Hematopoietic multipotent progenitor cell treated with erythropoietin and hydrocortisone succinate and interleukin-3 and kit ligand, for 15 days (in vitro differentiated cells): ENCODE measurements around the gene TRABD2A.

ENCODE experiments used
- DNase-seq: peaks from one replicate; pipeline ENCODE4 v3.0.0-alpha.2; 2015; ENCODE audit warnings: low spot score

The TRABD2A gene

DNA sequence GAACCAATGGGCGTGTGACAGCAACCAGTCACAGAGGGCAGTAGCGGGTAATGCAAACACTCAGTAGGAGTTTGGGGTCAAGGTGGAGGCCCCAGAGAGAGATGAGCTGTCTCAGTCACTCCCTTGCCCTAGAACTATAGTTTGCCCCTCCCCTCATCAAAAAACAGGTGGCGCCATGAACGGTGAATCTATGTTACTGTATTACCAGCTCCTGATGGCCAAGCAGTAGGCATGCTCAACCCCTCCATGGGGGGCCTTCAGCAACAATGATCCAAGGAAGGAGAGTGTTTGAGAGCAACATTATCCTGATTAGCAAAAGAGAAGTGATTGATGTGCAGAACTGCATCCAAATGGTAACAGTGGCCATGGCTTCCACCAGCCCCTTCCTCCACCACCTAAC lies 30.4 kb downstream of the TRABD2A start:
- no peak for DNase-seq

DNA sequence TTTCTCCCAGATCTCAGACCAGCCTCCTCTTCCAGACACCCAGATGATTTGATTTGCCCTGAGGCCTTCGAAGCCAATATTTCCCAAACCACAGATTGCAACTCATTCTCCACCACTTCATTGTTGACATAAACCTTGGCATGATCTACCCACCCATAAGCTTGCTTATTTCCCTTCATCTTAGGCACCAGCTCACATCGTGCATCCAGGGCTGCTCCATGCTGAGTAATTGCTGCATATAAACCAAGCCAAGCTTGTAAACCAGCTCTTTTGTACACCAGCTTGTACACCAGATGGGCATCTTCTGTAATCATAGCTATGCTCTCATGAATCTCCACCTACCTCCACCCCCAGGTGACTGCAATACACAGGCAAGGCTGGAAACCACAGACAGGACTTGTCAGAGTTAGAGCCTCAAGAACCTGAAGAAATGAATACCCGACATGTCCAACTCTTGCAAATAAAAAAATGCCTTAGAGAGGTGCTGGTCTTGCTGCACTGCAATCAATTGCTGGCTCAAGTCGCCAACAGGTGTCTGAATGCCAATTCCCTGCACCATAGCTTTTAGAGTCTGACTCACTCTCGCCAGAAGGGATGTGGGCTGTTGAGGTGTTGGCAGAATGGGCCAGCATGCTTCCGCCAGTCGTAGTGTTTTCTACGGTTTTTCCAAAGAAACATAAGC lies 31.5 kb downstream of the TRABD2A start:
- DNase-seq, result no peak

DNA sequence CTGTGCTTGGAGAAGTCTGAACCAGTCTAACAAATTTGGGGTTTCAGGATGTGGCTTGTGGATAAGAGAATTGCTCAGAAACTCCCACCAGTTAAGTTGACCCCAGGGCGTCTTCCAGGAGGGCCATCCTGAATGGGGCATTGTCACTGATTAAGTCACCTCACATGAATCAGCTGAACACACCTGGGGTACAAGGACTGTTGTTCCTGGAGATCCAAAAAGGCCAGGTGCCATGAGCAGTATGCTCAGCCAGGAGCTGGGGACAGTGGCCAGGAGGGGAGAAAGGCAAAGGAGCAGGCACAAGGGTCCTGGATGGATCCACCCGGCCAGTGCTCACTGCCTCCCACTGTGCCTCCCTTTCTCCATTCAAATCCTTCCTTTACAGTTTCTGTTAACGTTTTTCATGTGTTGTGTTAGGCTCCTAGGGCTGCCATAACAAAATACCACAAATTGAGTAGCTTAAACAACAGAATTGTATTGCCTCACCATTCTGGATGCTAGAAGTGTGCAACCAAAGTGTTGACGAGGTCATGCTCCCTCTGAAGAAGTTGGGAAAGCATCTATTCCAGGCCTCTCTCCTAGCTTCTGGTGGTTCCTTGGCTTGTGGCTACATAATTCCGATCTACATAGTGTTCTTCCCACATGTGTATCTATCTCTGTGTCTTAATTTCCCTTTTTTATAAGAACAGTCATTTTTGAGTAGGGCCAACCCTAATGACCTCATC lies 33.4 kb downstream of the TRABD2A start:
- no peak for DNase-seq

DNA sequence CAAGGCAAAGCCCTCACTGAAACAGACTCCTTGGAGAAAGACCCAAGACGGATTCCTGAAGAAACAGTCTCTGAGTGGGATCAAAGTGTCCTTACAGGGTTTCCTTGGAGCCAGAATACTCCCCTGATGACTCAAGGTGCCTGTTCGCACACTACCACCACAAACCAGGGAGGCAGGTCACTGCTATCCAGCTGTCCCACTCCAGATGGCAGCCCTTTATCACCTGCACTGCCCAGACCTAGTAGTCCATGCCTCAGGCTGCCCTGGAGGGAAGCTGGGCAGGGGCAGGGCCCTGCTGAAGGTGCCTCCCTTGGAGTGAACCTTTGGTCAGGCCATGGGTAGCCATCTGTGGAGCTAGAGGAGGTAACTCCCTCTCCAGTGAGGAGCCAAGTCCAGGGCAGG lies 34.1 kb downstream of the TRABD2A start:
- DNase-seq, result no peak

DNA sequence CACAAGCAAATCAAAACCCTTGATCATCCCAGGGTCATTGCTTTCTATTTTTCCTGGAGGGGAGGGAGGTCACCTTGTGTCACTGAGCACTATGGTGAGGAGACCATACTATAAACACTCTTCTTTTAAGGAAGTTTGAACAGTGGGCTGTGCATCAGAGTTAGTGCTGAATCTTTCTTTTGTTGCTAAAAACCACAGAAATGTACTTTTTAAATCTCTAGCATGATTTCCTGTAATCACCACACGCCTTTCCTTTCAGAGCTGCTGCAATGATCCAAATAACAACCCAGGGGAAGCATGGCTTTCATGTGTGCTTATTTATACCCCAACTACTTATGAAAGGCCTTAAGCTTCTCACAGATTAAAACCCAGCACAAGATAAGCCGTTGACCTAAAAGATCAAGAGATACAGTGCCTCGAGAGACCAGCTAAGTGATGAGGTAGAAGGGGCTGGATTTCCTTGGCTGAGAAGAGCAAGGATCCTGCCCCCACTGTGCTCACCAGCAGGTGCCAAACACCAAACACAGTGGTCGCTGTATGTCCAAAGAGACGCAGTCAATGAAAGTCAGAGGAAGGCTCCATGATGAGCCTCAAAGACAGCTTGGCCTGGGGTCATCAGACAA lies 34.7 kb downstream of the TRABD2A start:
- DNase-seq, result no peak

DNA sequence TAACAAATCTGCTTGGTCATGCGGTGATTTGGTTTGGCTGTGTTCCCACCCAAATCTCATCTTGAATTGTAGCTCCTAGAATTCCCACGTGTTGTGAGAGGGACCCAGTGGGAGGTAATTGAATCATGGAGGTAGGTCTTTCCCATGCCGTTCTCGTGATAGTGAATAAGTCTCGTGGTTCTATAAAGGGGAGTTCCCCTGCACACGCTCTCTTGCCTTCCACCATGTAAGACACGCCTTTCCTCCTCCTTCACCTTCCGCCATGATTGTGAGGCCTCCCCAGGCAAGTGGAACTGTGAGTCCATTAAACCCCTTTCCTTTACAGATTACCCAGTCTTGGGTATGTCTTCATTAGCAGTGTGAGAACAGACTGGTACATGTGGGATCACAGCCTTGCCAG lies 36.7 kb downstream of the TRABD2A start:
- DNase-seq, result no peak

DNA sequence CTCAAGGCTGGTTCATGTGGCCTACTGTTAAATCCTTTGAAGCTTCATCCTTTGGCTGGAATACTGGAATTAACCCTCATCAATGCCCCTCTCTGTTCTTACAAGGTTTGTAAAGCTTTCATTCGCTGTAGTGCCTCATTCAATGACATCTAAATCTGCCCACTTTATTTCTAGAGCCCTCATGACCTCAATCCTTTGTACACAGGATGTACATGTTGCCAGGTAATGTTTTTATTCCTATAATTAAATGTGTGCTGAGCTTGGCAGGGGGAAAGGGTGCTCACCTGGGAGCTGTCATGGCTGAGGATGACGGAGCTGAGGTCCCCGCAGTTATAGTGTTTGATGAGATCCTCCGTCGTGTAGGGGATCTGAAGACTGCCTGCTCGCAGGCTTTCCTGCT lies 39.3 kb downstream of the TRABD2A start:
- DNase-seq, result no peak

DNA sequence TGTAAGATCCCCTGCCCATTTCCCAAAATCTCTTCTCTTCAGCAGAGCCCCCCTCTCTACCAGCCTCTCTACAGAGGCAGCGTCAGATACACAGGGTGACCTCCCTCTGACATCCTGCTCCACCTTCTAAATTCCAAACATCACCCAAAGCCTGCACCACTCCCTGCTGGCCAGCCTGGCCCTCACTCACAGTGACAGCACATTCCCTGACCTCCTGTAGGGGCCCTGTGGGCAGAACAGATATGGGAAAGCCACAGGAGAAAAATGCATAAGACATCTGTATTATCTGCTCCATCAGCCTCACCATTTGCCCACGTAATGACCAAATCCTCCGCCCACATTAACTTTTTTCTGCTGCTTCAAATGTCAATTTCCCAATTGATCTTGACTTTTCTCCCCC lies 40.6 kb downstream of the TRABD2A start:
- DNase-seq, result no peak

DNA sequence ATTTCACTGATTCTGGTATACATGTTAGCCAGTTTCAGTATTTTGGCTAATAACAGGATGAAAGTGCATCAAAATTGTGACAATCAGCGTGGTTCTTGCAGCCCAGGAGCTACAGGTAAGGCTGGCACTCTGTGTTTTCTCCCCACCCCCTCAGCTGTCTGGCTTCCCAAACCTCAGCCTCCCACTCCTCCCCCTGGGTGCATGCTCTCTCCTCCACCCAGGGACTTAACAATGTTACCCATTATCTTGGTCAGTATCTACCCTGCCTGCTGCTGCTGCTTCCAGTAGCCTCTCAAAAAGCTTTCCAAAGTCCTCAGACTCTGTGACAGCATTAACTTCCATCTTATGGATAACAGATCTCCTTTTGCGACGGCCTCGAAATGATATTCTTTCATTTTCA lies 41.0 kb downstream of the TRABD2A start:
- no peak for DNase-seq

DNA sequence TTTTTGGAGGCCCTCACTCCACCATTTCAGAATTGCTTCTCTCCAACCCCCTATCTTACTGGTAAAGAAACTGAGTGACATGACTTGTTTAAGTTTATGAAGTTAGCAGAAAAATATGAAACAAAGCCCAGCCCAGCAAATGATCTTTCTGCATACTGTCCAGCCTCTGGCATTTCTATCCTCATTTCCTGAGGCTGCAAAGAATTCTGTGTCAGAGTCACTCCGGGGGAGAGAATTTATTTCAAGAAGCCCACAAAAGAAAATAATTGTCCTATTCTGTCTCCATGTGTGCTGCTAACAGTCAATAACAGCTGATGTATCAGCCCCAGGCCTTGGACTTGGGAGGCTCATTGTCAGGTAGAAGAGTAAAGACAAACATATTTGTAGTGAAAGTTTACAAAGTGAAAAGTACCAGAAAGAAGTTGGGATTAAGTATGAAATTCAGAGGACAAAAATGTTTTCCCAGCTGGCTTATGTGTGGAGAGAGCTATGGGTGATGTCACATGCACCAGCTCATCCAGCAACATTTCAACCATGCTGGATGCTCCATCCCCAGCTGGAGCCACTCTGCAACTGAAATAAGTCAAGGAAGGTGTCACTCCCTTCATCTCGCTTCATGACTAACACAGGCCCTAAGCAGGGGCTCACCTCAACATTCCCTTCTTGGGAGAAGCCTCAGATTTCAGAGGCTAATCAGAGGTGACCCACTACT lies 42.3 kb downstream of the TRABD2A start:
- no peak for DNase-seq

DNA sequence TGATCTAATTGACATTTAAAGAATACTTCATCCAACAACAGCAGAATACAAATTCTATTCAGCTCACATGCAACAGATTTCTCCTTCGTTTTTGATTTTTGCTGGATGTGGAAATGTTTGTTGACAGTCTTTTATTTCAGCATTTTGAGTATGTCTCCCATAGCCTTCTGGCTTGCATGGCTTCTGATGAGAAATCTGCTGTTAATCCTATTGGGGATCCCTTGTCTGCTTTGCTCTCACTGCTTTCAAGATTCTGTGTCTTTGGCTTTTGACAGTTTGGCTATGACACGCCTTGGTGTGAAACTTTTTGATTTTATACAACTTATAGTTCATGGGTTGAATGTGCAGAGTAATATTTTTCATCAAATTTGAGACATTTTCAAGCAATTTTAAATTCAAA lies 44.7 kb downstream of the TRABD2A start:
- no peak for DNase-seq

DNA sequence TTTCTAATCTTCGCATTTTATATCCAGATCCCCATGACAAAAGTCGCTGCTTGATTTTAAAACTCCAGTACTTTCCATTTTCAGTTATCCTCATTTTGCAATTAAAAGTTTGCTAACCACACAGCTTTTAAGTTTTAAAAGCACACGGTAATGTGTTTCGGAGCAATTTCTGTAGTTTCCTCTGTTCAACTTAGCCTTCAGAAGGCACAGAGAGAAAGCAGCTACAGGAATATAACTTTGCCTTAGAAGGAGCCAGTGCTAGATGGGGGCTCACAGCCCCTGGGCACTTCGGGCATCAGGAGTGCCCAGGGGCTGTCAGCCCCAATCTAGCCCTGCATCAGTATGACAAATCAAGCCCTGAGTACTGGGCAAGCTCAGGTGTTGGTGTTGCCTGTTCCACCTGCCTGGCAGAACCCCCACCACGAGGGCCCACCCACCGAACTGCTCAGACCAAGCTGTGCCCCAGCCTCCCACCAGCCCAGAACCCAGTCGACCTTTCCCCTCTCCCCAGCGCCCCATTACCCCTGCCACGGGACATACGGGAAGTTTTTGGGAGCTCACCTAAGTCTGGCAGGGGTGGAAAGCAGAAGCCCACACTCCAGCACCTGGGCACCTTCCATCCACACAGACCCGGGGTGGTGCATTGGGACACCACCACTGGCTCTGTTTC lies 47.3 kb downstream of the TRABD2A start:
- DNase-seq, result no peak

DNA sequence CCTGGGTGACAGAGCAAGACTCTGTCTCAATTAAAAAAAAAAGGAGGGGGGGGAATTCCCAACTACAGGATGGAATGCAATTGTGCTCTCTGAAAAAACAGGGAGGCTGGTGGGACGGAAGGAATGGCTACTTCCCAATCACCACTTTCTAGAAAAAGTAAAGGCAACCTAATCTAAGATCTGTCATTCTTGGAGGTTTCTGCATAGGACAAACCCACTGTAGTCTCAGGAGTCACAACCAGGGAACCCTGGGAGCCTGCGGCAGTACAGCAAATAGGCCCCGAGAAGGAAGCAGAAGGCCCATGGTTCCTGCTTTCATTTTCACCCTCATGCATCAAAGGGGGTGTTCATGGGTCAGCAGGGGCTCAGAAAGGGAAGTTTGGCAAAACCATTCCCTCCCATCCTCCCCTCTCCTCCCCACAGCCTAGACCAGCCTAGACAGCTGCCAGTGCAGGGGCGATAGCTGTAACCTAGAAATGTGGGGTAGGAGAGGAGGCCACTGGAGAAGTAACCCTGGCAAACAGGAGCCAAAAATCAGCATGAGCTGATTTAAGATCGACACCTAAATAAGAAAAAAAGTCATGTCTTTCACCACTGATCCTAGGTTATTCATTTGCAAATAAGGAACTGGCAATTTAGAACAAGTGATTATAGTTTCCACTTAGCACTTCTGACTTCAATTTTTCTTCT lies 48.0 kb downstream of the TRABD2A start:
- no peak for DNase-seq

DNA sequence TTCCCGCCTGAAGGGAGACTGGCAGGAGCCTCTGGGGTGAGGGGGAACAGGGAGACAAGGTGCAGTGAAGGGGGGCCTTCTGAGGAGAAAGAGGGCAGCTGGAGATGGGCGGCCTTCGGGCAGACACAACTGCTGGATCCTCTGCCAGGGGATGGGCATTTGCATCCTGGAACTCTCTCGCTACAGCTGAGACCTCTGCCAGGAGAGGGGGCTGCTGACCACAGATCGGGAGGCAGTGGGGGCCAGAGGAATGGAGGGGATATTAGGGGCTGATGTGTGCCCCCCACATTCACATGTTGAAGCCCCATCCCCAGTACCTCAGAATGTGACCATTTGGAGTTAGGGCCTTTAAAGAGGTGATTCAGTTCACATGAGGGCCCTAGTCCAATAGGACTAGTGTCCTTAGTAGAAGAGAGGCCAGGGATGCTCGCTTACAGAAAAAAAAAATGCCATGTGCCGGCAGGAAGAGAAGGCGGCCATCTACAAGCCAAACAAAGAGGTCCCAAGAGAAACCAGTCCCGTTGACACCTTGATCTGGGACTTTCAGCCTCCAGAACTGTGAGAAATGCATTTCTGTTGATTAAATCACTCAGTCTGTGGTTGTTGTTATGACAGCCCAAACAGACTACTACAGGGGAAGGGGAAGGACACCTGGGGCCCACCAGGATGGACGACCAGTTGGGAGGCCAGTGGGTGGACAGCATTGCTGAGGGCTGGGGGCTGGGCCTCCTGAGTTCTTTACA lies 50.0 kb downstream of the TRABD2A start:
- DNase-seq, result no peak

DNA sequence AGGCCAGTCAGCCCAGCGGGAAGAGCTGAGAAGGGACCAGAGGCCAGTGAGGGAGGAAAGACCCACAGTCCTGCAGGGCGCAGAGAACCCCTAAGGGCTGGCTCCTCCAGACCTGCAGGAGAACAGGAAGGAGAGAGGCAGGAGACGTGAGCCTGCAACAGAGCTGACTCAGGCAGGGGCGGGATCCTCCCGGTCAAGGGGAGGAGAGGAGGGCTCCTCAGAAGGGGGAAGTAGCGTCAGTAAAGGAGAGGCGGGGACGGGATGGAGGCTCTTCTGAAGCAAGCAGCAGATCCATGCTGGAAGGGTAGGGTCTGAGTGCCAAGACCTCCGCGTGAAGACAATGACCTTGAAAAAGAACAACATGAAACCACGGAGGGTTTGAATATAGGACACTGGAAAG lies 50.8 kb downstream of the TRABD2A start:
- DNase-seq, result no peak

DNA sequence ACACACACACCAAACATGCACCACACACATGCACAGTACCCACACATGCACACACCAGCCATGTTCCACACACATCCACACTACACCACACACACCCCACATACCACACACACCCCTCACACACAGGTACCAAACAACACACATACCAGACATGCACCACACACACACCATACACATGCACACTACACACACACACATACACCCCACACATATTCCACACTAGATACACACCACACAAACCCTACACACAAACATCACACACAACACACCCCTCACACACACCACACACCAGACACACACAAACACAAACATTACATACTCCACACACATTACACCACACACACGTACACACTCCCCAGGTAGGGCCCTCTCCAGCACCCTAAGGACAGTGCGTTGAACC lies 51.2 kb downstream of the TRABD2A start:
- no peak for DNase-seq

DNA sequence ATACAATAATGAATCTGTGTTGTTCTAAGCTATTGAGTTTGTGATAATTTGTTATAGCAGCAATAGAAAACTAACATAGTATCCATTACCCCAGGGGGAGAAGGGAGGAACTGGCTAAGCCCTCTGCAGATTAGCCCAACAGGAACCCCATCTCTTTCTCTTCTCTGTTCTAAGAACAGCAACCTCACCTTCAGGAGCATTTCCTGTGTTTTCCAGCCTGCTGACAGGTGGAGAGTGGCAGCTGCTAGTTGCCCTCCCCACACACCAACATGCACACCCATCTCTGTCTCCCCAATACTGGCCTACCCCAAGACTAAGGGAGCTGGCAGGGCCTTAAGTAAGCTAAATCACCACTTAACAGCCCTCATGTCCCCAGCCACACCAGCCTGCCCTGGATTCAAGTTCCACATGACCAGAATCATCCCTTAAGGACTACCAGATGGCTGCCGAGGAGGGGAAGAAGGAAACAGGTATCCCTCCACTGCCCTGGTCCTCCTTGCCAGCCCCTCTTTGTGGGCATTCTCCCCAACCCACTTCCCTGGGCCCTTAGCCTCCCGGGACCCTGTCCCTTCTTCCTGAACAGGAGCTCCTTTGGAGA lies 52.8 kb downstream of the TRABD2A start:
- no peak for DNase-seq

DNA sequence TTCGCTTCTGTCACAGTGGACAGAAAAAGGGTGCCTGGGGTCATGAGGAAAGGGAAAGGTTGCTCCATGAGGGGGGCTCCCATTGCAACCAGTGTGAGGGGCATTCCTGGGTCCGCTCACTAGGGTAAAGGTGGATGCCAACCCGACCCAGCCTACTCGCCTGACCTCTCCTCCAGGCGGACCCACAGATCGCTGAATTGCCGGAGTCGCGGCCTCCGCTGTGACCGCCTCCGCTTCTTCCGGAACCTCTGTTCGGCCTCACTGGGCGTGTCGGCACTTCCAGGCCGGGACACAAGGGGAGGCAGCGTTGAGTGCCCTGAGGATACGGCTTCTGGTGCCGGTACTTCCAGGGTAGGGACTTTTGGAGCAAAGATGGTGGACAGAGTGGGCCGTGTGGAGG lies 57.1 kb downstream of the TRABD2A start:
- no peak for DNase-seq

DNA sequence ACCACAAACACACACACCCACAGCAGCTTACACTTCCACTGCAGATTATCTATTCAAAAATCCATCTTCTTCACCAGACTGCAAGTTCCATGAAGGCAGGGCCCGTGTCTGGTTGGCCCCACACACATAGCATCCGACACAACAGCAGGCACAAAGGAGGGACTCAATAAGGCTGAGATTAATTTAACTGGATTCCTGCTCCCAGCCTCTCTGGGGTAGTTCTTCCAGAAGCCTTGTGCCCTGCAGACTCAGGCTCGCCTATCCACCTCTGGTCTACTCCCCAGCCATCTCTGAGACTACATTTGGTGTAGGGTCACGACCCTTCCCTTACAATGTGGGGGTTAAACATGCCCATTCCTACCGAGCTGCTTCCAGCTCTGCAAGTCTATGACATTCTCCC lies 57.7 kb downstream of the TRABD2A start:
- no peak for DNase-seq

DNA sequence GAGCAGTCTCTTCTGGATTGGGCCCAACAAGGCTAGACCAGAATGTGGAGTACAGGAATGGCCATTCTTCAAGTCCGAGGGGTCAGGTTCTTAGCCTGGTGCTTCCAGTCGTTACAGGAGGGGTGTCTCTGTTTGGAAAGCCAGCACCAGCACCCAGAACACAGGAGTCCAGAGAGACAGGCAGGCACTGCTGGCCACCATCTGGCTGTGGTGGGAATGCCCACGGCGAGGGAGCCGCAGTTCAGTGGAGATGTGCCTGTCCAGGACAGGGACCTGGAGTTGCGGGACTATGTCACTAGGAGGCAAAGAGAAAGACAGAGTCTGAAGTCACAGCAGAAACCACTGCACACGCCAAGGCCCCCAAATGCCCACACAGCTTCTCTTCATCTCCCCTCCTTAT lies 59.1 kb downstream of the TRABD2A start:
- no peak for DNase-seq

DNA sequence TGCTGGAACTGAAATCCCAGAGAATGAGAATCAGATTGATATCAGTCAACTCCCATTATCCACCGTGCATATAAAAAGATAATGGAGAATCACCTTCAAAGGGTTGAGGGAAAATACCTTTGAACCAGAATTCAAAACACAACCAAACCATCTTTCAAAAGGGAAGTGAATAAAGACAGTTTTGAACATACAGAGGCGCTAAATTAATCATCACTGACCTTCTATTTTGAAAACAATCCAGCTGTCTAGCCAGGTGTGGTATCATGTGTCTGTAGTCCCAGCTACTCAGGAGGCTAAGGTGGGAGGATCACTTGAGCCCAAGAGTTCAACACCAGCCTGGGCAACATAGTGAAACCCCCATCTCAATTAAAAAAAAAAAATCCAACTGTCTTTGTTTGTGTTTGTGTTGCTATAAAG lies 63.6 kb downstream of the TRABD2A start:
- no peak for DNase-seq
